Activated CD8-positive, alpha-beta memory T cell treated with anti-CD3 and anti-CD28 coated beads for 1 hour (primary cell): ENCODE measurements around the gene VANGL2.

Source experiments
- DNase-seq, 2 donors: peaks; one replicate each; pipeline ENCODE4 v3.0.0-alpha.2; 2020; ENCODE audit warnings: low read depth in 1 of 2; ENCODE audit errors: extremely low read depth in 1 of 2

VANGL2 gene

GRCh38 chr1:160404094-160404493, 3.7 kb downstream of the VANGL2 start:
- no peak for DNase-seq

- DNase-seq = no peak
Measured at GRCh38 chr1:160405331-160405877, 5.0 kb downstream of the VANGL2 start.

DNA sequence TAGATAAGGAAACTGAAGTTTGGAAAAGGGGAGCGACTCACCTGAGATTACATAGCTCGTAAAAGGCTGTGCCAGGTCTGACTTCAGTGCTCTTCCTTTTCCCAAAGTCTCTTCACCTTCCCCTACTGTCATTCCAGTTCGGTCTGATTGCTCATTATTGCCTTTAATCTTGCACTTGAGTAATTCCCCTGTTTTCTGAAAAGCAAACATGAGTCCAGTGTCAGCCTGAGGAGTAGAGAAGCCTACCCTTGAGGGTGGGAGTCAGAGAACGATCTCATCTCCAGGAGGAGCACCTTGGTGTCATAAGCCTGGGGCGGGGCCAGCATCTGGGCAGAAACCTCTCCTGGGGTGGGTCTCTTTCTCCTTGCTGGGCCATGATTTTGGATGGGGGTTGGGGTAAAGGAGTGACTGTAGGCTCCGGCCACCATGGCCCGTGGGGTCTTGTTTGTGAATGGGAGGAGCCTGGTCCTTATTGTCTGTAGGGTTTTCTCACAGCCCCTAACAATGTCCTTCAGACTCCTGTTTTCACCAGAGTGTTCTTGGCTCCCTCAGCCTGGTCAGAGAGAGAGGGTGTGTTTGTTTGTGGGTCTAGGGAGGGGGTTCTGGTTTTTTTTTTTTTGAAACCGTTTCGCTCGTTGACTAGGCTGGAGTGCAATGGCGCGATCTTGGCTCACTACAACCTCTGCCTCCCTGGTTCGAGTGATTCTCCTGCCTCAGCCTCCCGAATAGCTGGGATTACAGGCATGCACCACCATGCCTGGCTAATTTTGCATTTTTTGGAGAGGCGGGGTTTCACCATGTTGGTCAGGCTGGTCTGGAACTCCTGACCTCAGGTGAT, 6.0 kb downstream of the VANGL2 start:
- DNase-seq = no peak

DNA sequence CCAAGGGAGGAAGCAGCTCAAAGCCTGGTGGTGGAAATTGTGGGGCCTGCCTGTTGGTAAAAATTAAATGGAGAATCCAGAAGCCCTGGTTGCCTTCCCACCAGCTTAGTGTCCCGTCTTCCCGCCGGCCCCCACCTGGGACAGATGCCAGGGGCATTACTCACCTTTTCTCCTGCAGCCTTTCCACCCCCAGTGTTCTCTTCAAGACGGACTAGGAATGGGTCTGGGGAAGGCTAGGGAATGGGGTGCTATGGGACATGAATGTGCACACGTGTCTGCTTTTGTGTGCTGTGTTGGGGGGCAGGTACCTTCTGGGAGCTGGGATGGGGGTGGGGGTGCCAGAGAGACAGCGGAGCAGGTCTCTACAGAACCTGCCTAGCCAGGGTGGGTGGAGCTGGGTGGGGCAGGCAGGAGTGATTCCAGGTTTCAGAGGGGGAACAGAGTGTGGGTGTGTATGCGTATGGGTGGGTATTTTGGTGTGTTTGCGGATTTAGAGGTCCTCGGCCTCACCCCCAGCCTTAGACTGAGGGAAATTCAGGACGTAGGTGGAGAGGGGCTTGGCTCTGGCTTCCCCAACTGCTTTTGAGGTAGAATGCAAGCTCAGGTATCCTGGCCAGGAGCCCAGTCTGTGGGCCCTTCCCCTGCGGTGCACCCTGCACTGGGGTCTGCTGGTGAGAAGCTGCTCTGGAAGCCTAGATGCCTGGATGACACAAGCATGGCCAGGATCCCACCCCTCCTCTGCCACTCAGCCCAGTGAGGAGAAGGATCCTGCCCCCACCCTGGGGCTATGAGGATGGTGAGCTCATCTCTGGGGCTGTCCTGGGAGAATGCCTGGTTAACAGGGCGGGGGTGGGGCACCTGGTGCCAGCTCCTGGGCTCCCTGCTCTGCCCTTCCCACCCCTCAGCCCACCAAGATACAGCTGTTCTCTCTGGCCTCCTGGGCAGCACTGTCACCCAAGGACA, 7.8 kb downstream of the VANGL2 start:
- DNase-seq = no peak

DNA sequence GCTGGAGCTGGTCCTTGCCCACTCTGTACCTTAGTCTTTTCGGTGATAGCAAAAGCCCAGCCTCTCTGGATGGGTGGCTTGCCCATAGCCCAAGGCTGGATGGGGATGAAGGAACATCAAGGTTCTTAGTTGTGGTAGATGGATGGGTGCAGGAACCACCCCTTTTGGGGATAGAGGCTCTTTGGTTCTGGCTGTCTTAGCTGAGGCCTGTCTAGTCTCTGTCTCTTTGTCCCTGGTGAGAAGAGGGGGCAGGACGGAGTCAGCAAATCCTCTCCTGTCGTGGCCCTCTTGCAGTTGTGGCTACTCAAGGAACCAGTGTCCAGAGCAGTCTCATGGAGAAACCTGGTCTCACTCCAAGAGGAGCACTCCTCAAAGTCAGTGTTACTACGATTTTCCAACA, 8.5 kb downstream of the VANGL2 start:
- no peak for DNase-seq

GRCh38 chr1:160409486-160409885, 9.1 kb downstream of the VANGL2 start:
- no peak for DNase-seq

GRCh38 chr1:160410406-160411005, 10.1 kb downstream of the VANGL2 start:
- DNase-seq = no peak

DNA sequence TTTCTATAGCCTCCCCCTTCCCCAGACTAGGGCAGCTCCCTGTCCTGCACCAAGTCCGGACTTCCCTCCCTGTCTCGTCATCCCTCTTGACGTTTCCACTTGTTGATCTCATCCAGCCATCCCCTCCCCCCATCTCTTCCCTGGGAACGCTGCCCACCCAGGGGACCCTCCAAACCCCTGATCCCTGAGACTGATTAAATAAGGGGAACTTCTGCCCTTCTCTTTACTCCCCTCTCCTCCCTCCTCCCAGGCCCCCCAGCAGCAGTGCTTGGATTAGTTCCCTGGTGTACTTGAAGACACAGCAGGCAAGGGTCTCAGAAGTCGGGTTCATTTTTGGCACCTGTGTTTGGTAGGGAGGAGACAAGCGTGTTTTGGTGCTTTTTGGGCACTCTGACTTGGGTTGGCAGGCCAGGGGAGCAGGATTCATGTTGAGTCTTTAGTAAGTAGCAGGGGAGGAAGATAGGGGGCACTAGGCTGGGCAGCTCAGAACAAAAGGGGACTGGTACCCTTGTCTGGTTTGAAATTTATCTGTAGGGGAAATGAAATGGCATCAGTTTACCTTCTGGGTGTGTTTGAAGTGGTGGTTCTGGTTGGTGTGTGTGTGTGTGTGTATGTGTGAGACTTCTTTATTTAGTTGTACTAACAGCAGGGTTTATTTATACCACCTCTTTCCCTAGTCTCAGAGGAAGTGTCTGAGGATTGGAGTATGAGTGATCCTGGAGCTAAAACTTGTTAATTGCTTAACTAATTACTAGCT, 11.1 kb downstream of the VANGL2 start:
- no peak for DNase-seq

GRCh38 chr1:160412028-160412362, 11.6 kb downstream of the VANGL2 start:
- no peak for DNase-seq

GRCh38 chr1:160413716-160414115, 13.4 kb downstream of the VANGL2 start:
- no peak for DNase-seq

DNA sequence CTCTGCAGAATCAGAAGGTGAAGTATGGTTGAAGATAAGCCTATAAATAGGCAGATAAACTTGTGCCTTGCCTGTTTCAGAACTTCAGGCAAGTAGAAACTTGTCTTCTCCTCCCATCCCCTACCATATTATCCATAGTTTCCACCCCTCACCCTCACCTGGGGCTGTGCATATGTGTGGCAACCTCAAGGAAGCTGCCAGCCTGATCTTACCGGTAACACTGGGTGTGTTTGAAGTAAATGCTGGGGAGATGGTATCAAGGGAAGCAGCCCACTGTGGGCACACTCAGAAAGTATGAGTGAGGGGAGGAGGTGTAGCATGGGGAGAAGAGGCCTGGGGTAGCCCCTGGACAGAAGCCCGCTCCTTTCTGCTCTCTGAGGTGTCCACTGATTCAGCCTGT, 14.5 kb downstream of the VANGL2 start:
- DNase-seq = no peak

DNA sequence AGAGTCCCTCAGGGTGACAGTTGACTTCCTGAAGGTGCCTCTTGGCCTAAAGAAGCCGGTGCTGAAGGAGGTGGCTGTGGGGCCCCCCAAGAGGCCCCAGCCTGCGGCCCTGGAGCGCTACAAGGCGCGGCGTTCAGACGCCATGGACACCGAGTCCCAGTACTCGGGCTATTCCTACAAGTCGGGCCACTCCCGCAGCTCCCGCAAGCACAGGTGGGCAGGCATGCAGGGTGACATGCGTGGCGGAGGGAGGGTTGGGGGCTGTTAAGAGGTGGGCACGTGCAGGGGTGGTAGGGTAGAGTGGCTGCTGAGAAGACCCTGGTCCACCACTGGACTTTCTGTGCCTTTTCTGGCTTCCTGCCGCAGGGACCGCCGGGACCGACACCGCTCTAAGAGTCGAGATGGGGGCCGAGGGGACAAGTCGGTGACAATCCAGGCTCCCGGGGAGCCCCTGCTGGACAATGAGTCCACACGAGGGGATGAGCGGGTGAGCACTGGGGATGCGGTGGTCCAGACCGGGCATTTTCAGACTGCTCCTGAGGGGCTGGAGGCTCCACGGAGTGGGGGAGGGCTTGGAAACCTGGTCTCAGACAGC, 15.4 kb downstream of the VANGL2 start:
- DNase-seq = no peak

GRCh38 chr1:160416369-160416768, 16.0 kb downstream of the VANGL2 start:
- no peak for DNase-seq

DNA sequence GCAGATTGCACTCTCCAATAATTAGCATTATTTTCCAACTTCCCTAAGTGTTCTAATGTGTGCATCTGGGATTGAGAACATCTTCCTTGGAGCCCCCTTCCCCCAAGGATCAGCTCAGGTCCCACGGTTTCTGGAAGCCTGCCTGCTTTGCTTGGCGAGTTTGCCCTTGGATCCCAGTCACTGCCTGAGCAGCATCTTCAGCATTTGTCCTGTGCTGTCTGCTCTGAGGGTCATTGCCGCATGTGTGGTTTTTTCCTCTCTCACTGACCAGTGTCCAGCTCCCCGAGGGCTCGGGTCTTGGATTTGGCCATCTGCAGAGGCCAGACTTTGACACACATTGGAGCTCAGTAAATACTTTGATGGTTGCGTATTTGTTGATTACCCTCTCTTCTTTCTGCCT, 18.1 kb downstream of the VANGL2 start:
- no peak for DNase-seq

DNA sequence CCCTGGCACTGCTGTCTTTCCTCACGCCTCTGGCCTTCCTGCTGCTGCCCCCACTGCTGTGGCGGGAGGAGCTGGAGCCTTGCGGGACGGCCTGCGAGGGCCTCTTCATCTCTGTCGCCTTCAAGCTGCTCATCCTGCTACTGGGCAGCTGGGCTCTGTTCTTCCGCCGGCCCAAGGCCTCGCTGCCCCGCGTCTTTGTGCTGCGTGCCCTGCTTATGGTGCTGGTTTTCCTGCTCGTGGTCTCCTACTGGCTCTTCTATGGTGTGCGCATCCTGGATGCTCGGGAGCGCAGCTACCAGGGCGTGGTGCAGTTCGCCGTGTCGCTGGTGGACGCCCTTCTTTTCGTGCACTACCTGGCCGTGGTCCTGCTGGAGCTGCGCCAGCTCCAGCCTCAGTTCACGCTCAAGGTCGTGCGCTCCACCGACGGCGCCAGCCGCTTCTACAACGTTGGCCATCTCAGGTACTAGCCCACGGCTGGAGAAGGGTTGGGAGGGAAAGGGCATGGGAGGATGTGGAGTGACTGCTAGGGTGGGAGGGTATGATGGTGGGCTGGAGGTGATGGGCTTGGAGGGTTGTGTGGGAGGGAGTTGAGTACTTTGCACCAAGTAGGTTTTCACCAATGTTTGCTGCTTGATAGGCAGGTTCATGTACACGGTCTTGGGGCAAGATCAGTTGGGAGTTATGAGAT, 18.9 kb downstream of the VANGL2 start:
- no peak for DNase-seq

GRCh38 chr1:160419838-160420169, 19.4 kb downstream of the VANGL2 start:
- no peak for DNase-seq

GRCh38 chr1:160420881-160421842, 20.8 kb downstream of the VANGL2 start:
- DNase-seq = no peak

- DNase-seq = no peak
Measured at GRCh38 chr1:160421881-160422280, 21.5 kb downstream of the VANGL2 start.

GRCh38 chr1:160423966-160424365, 23.6 kb downstream of the VANGL2 start:
- DNase-seq = no peak
